Endothelial cell of umbilical vein (primary cell): ENCODE data around the gene VPS33B. TPM values are rescaled to one million over a fixed set of nuclear protein-coding genes. Genes with fewer than 3 reads are reported as not detected.

ENCODE experiments used
- BruUV-seq: library from RNA; stranded (reverse); fragments of 400-500 nt; replicated peaks from 2 replicates; lab custom pipeline; 2021; lab: Mats Ljungman, UMichigan
- CTCF ChIA-PET: fragments of 300-600, 350-600 bp; sonication (Branson Sonifier 250); formaldehyde crosslinking; loops from one replicate; lab custom pipeline; 2021; ENCODE audit warnings: antibody characterized with exemption, inconsistent platforms; lab: Charles Lee
- POLR2A ChIA-PET: fragments of 300-600, 350-600 bp; sonication (Branson Sonifier 250); formaldehyde crosslinking; loops from one replicate; lab custom pipeline; 2021; ENCODE audit warnings: antibody characterized with exemption, inconsistent platforms; lab: Charles Lee
- DNase-seq: peaks from one replicate; pipeline ENCODE4 v3.0.0-alpha.2; 2011; ENCODE audit warnings: low read depth, low spot score
- FAIRE-seq: peaks from 2 replicates; lab custom pipeline; 2011; peaks lifted over from hg19 to GRCh38; lab: Jason Lieb, UNC
- H2AFZ ChIP-seq: 2 replicates; pipeline ENCODE4 v1.6.0; 2012; ENCODE audit warnings: low read depth, low read length, control low read depth, inconsistent platforms
- H3K27ac ChIP-seq: 2 replicates; pipeline ENCODE4 v1.5.1; 2011; ENCODE audit warnings: low read depth, mild to moderate bottlenecking, control low read depth, low read length, moderate library complexity; ENCODE audit not compliant: insufficient read depth
- H3K27me3 ChIP-seq, 2 experiments: 2 replicates each; pipeline versions ENCODE4 v1.6.0 to v1.6.1; 2011; ENCODE audit warnings: low read length in 2 of 2, mixed read lengths in 1 of 2; ENCODE audit not compliant: control insufficient read depth in 2 of 2, insufficient read depth in 2 of 2
- H3K36me3 ChIP-seq, 2 experiments: 2 replicates in 1 of 2; 3 replicates in 1 of 2; pipeline ENCODE4 v1.5.1; 2011; ENCODE audit warnings: low read length in 2 of 2, mild to moderate bottlenecking in 1 of 2, moderate library complexity in 1 of 2; ENCODE audit not compliant: control insufficient read depth in 2 of 2, insufficient read depth in 2 of 2; ENCODE audit errors: extremely low read depth in 1 of 2
- H3K4me1 ChIP-seq: 3 replicates; pipeline ENCODE4 v1.5.1; 2011; ENCODE audit warnings: mild to moderate bottlenecking, low read length; ENCODE audit not compliant: control insufficient read depth, insufficient read depth; ENCODE audit errors: extremely low read depth
- H3K4me2 ChIP-seq: 2 replicates; pipeline ENCODE4 v1.6.1; 2011; ENCODE audit warnings: low read length, control low read depth, mixed read lengths; ENCODE audit not compliant: insufficient read depth
- H3K4me3 ChIP-seq, 3 experiments: fragments of 200-600 bp in 1 of 3; sonication (generic), shearing (Covaris generic) in 1 of 3; replicated peaks in 1 of 3; 2 replicates each; pipeline ENCODE4 v1.5.1; 2011 to 2016; ENCODE audit warnings: control low read depth in 3 of 3, low read length in 3 of 3, mild to moderate bottlenecking in 2 of 3, inconsistent platforms in 1 of 3, low read depth in 1 of 3, moderate library complexity in 1 of 3; ENCODE audit not compliant: insufficient read depth in 1 of 3
- H3K79me2 ChIP-seq: 2 replicates; pipeline ENCODE4 v1.6.0; 2012; ENCODE audit warnings: low read length, inconsistent platforms; ENCODE audit not compliant: control insufficient read depth, insufficient read depth
- H3K9ac ChIP-seq: replicated peaks from 2 replicates; pipeline ENCODE3; 2011; ENCODE audit warnings: low read length, control low read depth; ENCODE audit not compliant: insufficient read depth; ENCODE audit errors: extremely low read depth
- H3K9me1 ChIP-seq: replicated peaks from 3 replicates; pipeline ENCODE4 v1.6.0; 2011; ENCODE audit warnings: mild to moderate bottlenecking, low read length; ENCODE audit not compliant: control insufficient read depth, insufficient read depth; ENCODE audit errors: extremely low read depth
- H3K9me3 ChIP-seq: replicated peaks from 2 replicates; pipeline ENCODE4 v1.5.1; 2012; ENCODE audit warnings: low read length, inconsistent platforms; ENCODE audit not compliant: control insufficient read depth, insufficient read depth
- H4K20me1 ChIP-seq: replicated peaks from 2 replicates; pipeline ENCODE3; 2011; ENCODE audit warnings: mild to moderate bottlenecking, low read length; ENCODE audit not compliant: control insufficient read depth, insufficient read depth; ENCODE audit errors: extremely low read depth
- EZH2 ChIP-seq: IDR thresholded peaks from 2 replicates; pipeline ENCODE4 v1.6.1; 2012; ENCODE audit warnings: borderline replicate concordance, low read depth, mild to moderate bottlenecking, moderate library complexity, low read length, inconsistent platforms; ENCODE audit not compliant: severe bottlenecking
- FOS ChIP-seq: IDR thresholded peaks from 2 replicates; pipeline ENCODE4 v1.6.1; 2011; ENCODE audit warnings: mild to moderate bottlenecking, low read length, moderate library complexity, borderline replicate concordance; ENCODE audit not compliant: insufficient read depth
- GATA2 ChIP-seq: IDR thresholded peaks from 2 replicates; pipeline ENCODE4 v1.7.0; 2011; ENCODE audit warnings: low read depth, mild to moderate bottlenecking, moderate library complexity, mixed read lengths, low read length; ENCODE audit not compliant: insufficient read length, insufficient read depth
- JUN ChIP-seq: IDR thresholded peaks from 2 replicates; pipeline ENCODE4 v1.6.1; 2011; ENCODE audit warnings: borderline replicate concordance, low read depth; ENCODE audit not compliant: insufficient read length, insufficient read depth
- MYC ChIP-seq: IDR thresholded peaks from one replicate; pipeline ENCODE4 v1.6.1; 2011; ENCODE audit warnings: mild to moderate bottlenecking, low read depth, low read length
- POLR2A ChIP-seq: IDR thresholded peaks from 2 replicates; pipeline ENCODE4 v1.6.1; 2012; ENCODE audit warnings: low read depth, mild to moderate bottlenecking, control low read depth, low read length
- POLR2AphosphoS5 ChIP-seq: IDR thresholded peaks from 2 replicates; pipeline ENCODE4 v1.6.1; 2012; ENCODE audit warnings: low read depth, mild to moderate bottlenecking, control low read depth, low read length, moderate library complexity; ENCODE audit not compliant: insufficient read depth
- dilution Hi-C: fragments of 300-500 bp; cut with MboI; formaldehyde crosslinking; loops from one replicate; pipeline ENCODE4 v1.15.0; 2019; ENCODE audit warnings: low sequenced_read_pairs; ENCODE audit not compliant: extremely low pct_ligation_motif_present
- intact Hi-C: fragments of 100-400 bp; cut with micrococcal nuclease; formaldehyde crosslinking; loops from one replicate; pipeline ENCODE4 v1.10.0; 2022
- polyA plus RNA-seq, 4 experiments: library from polyadenylated mRNA; depleted of rRNA in 3 of 4; stranded (reverse) in 3 of 4; unstranded in 1 of 4; fragments of >200 nt; gene quantifications; 2 replicates each; pipeline versions ENCODE4 v1.2.1 to v1.2.3, GENCODE V29; 2011 to 2012; ENCODE audit warnings: missing spikeins in 1 of 4
- total RNA-seq: library from RNA; stranded (reverse); gene quantifications from 2 replicates; pipeline ENCODE4 v1.2.3, GENCODE V29; 2021
- TF ChIP-seq, protein P1 (sequence below), 2 donors: IDR thresholded peaks; 1 replicate in 1 of 2; 2 replicates in 1 of 2; pipeline ENCODE4 v1.5.1; 2011; ENCODE audit warnings: low read length in 2 of 2, mild to moderate bottlenecking in 2 of 2, moderate library complexity in 2 of 2, control low read depth in 1 of 2, inconsistent platforms in 1 of 2, low read depth in 1 of 2; ENCODE audit not compliant: insufficient read depth in 1 of 2; ENCODE audit errors: extremely low read depth in 1 of 2
- TF ChIP-seq, protein P2 (sequence below): IDR thresholded peaks from 2 replicates; pipeline ENCODE4 v1.6.1; 2011; ENCODE audit not compliant: insufficient read depth, insufficient read length

The VPS33B gene
- total and polyA plus RNA-seq, 2 donors (not counting 3 experiments of a cell fraction or from before 2014, with no cell fraction given) = 11.8 to 14.2 TPM

DNA sequence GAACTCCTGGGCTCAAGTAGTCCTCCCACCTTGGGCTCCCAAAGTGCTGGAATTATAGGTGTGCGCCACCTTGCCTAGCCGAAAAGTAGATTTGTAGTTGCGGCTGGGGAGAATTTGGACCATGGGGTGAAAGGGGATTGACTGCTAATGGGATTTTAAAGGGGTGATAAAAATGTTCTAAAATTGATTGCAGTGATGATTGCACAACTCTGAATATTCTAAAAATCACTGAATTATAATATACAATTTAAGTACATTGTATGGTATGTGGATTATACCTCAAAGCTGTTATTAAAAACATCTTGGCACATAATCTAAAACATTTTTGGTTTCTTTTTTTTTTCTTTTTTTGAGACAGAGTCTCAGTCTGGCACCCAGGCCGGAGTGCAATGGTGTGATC, 31.9 kb downstream of the VPS33B start:
- Histone ChIP-seq H3K9ac (no peak overlapping the region), H3K79me2 (peaks cover 94% of the 10 kb centered on the region), H3K27me3 (no peaks in the 10 kb centered on the region), H3K27ac (no peak overlapping the region), H4K20me1 (no peaks in the 10 kb centered on the region), H3K9me3 (no peaks in the 10 kb centered on the region), H3K36me3 (no peaks in the 10 kb centered on the region), H2AFZ (no peak overlapping the region), H3K9me1 (no peaks in the 10 kb centered on the region), H3K4me3 (no peak overlapping the region), H3K4me2 (no peak overlapping the region), H3K4me1 (peaks cover 32% of the 10 kb centered on the region)
- ChIA-PET CTCF (interaction anchor here (1.6 kb wide), 1 partner anchor 9 kb away, joined by 3 read pairs; no protein-coding TSS in a partner anchor), POLR2A (no interaction called here)
- TF ChIP-seq JUN = no peak
- TF ChIP-seq POLR2A = no peak
- no peak for TF ChIP-seq MYC
- TF ChIP-seq EZH2 = no peak
- TF ChIP-seq FOS = no peak
- TF ChIP-seq GATA2 = no peak
- no peak for TF ChIP-seq POLR2AphosphoS5
- TF ChIP-seq, protein P1, sequence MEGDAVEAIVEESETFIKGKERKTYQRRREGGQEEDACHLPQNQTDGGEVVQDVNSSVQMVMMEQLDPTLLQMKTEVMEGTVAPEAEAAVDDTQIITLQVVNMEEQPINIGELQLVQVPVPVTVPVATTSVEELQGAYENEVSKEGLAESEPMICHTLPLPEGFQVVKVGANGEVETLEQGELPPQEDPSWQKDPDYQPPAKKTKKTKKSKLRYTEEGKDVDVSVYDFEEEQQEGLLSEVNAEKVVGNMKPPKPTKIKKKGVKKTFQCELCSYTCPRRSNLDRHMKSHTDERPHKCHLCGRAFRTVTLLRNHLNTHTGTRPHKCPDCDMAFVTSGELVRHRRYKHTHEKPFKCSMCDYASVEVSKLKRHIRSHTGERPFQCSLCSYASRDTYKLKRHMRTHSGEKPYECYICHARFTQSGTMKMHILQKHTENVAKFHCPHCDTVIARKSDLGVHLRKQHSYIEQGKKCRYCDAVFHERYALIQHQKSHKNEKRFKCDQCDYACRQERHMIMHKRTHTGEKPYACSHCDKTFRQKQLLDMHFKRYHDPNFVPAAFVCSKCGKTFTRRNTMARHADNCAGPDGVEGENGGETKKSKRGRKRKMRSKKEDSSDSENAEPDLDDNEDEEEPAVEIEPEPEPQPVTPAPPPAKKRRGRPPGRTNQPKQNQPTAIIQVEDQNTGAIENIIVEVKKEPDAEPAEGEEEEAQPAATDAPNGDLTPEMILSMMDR (IDR thresholded peaks at IDR 0.05; ENCODE audit: extremely low read depth in 1 of 2, insufficient read depth in 1 of 2, low read depth in 1 of 2, low read length in 2 of 2) = no peak
- TF ChIP-seq, protein P2, sequence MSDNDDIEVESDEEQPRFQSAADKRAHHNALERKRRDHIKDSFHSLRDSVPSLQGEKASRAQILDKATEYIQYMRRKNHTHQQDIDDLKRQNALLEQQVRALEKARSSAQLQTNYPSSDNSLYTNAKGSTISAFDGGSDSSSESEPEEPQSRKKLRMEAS = no peak
- dilution Hi-C loops = no loop called here
- BruUV-seq = no TSS peak
- intact Hi-C loops = no loop called here
- FAIRE-seq (no peak), DNase-seq (no peak)
